NCI-H2171 (cell line): ENCODE results near the gene PAPLN.

Experiments used
- DNase-seq: peaks from one replicate; lab custom pipeline; 2025; lab: John Stamatoyannopoulos, UW

The PAPLN gene

GRCh38 chr14:73261075-73261474, 23.8 kb downstream of the PAPLN start:
- DNase-seq, result no peak

GRCh38 chr14:73261520-73262426, 24.5 kb downstream of the PAPLN start:
- no peak for DNase-seq

DNA sequence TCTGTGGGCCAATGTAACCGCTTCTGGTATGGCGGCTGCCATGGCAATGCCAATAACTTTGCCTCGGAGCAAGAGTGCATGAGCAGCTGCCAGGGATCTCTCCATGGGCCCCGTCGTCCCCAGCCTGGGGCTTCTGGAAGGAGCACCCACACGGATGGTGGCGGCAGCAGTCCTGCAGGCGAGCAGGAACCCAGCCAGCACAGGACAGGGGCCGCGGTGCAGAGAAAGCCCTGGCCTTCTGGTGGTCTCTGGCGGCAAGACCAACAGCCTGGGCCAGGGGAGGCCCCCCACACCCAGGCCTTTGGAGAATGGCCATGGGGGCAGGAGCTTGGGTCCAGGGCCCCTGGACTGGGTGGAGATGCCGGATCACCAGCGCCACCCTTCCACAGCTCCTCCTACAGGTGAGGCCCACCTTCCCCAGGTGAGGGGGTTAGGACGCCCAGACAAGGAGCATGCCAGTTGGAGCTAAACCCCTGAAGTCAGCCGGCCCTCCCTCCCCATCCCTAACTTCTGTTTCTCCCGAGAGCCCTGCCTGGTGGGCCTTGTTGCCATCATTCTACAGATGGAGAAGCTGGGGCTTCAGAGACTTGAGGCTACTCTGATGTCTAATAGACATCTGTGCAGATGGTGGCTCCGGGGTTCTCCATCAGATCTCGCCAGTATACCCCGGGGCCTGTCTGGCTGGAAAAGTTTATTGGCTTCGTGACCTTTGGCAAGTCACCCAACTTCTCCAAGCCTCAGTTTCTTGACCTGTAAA, 25.3 kb downstream of the PAPLN start:
- no peak for DNase-seq

GRCh38 chr14:73263606-73264005, 26.3 kb downstream of the PAPLN start:
- DNase-seq, result no peak

DNA sequence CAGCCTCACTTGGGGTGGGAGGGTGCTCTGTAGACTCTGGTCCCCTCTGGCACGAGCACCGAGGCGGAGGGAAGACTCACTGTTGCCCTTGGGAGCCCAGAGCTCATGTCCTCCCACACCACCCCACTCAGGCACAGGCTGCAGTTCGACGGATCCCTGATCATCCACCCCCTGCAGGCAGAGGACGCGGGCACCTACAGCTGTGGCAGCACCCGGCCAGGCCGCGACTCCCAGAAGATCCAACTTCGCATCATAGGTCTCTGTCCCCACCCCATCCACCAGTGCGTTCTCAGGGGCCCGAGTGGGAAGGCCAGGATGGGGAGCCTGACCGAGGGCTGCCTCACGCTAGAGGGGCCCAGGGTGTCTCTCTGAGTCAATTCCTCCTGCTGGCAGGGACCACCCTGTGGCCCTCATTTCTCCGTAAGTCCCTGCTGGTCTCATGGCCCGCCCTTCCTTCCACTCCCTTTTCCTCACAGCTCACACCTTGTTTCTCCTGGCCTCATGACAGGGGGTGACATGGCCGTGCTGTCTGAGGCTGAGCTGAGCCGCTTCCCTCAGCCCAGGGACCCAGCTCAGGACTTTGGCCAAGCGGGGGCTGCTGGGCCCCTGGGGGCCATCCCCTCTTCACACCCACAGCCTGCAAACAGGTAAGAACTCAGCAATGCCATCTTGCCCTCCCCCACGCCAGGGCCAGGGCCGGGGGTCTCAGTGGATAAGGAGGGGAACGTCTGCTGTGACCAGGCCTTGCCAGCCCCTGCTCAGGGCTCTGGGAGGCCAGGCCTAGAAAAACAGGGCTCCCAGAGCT, 27.0 kb downstream of the PAPLN start:
- no peak for DNase-seq

DNA sequence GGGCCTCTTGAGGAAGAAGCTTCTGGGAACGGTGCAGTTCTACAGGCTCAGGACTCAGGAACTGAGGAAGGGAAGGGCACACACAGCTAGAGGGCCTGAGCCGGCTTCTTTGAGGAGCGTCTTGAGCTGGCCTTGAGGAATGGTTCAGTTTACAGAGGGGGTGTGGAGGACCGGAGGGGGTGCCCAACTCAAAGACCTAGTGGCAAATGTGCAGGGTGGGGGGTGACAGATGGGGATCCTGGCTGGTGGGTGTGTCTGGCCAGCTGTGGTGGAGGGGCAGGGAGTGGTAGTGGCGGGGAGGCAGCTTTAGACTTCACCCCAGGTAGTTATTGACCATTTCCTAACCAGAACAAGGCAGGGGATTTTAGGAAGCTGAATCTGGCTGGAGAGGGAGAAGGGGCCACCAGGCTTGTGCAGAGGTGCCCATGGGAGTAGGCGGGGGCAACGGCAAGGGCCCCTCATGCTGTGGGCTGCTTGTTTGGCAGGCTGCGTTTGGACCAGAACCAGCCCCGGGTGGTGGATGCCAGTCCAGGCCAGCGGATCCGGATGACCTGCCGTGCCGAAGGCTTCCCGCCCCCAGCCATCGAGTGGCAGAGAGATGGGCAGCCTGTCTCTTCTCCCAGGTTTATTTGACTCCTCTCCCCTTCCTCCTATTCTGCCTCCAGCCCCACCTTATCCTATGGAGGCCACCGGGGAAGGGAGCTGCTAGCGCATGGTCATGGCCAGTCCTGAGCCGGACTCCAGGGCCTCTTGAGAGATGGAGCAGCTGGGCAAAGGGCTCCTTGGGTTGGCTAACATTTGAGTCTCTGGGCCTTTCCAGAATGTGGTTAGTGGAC, 27.8 kb downstream of the PAPLN start:
- no peak for DNase-seq

- DNase-seq, result no peak
These were observed 28.4 kb downstream of the PAPLN start for GRCh38 chr14:73265721-73266046.

DNA sequence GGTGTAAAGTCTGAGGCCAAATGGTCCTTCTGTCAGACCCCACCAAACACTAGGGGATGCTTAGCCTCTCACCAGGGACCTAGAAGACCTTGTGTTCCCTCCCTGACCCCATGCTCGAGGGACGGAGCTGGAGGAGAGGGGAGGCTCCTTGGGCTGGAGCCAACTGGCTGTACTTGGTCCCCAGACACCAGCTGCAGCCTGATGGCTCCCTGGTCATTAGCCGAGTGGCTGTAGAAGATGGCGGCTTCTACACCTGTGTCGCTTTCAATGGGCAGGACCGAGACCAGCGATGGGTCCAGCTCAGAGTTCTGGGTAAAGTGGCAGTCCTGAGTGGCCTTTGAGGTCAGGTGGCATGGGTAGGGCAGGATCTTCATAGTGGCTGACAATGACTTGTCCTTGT, 29.0 kb downstream of the PAPLN start:
- no peak for DNase-seq

GRCh38 chr14:73267474-73267873, 30.2 kb downstream of the PAPLN start:
- DNase-seq, result no peak

DNA sequence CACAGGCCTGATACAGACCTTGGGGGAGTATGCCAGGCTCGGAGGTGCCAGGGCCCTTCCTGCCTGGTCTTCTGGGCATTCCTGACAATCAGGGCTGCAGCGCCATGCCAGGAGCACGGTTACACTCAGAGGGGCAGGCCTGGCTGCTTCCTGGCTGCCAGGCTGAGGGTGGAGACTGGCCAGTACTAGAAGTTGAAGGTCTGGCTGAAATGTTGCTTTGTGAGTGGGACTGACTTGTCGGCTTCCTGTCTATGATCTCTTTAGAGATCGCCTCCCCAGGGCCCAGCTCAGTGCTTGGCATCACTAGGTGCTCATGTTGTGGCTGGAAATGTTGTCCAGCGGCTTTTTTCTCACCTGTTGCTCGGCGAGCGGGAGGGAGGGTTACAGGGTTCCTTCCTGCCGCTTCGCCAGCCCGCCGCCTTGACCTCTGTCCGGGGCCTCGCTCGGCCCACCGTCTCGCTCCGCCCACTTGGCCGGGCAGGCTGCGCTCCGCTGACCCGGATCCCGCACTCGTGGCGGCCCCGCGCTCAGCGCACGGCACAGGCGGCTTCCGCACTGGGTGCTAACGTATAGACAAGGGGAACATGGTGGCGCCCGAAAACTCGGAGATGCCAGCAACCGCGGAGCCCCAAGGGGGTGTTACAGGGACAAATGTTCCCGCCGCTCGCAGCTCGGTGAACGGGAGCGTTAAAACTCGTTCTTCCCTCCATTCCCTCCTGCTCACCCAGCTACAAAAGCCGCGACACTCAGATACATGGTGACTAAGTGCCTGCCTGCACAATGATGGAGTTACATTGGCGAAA, 32.6 kb downstream of the PAPLN start:
- DNase-seq, result no peak

DNA sequence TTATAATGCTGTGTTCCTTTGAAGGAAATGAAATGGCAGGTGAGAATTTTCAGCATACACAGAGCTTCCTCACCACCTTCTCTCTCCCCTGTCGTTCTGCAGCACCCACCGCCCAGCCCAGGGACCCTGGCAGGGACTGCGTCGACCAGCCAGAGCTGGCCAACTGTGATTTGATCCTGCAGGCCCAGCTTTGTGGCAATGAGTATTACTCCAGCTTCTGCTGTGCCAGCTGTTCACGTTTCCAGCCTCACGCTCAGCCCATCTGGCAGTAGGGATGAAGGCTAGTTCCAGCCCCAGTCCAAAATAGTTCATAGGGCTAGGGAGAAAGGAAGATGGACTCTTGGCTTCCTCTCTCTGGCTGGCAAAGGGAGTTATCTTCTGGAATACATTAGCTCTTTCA, 35.1 kb downstream of the PAPLN start:
- peak; percentile 73 for DNase-seq

GRCh38 chr14:73273799-73274198, 36.5 kb downstream of the PAPLN start:
- DNase-seq, result no peak

DNA sequence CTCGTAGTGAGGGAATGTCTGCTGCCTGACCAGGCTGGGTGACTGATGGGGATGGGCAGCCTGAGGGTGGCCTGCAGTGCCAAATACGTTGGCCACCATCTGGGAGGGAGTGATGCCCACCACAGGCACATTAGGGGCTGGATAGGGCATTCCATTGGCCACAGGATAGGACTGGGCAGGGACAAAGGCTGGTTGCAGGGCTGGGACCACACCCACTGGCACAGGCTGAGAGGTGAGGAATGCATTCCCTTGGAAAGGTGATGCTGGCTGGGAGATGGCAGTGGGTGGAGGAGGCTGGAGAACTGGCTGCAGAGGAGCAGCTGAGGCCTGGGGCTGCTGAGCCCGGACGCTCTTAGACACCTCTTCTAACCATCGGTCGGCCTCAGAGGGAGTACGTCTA, 39.5 kb downstream of the PAPLN start:
- DNase-seq, result no peak

- no peak for DNase-seq
These were observed 40.1 kb downstream of the PAPLN start for GRCh38 chr14:73277376-73277775.

GRCh38 chr14:73280903-73281302, 43.6 kb downstream of the PAPLN start:
- no peak for DNase-seq

GRCh38 chr14:73283608-73284379, 46.5 kb downstream of the PAPLN start:
- DNase-seq, result peak; percentile 57

DNA sequence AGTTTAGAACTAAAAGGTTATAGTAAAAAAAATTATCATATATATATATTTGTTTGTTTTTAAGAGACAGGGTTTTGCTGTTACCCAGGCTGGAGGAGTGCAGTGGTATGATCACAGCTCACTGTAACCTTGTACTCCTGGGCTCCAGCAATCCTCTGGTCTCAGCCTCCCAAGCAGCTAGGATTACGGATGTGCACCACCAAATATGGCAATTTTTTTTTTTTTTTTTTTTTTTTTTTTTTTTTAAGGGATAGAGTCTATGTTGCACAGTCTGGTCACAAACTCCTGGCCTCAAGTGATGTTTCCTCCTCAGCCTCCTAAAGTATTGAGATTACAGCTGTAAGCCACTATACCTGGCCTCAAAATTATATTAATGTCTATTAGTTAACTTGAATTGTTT, 48.7 kb downstream of the PAPLN start:
- peak; percentile 29 for DNase-seq

GRCh38 chr14:73286598-73286997, 49.3 kb downstream of the PAPLN start:
- DNase-seq, result no peak

- no peak for DNase-seq
These were observed 49.8 kb downstream of the PAPLN start for GRCh38 chr14:73287071-73287470.

GRCh38 chr14:73289308-73289707, 52.0 kb downstream of the PAPLN start:
- no peak for DNase-seq
